ENCODE measurements around the gene NOS3. TPM values are rescaled to one million over a fixed set of nuclear protein-coding genes. Genes with fewer than 3 reads are reported as not detected.

NOS3 gene
- total RNA-seq, 2 experiments from 2014 or later = 5.4 to 6.2 TPM

DNA sequence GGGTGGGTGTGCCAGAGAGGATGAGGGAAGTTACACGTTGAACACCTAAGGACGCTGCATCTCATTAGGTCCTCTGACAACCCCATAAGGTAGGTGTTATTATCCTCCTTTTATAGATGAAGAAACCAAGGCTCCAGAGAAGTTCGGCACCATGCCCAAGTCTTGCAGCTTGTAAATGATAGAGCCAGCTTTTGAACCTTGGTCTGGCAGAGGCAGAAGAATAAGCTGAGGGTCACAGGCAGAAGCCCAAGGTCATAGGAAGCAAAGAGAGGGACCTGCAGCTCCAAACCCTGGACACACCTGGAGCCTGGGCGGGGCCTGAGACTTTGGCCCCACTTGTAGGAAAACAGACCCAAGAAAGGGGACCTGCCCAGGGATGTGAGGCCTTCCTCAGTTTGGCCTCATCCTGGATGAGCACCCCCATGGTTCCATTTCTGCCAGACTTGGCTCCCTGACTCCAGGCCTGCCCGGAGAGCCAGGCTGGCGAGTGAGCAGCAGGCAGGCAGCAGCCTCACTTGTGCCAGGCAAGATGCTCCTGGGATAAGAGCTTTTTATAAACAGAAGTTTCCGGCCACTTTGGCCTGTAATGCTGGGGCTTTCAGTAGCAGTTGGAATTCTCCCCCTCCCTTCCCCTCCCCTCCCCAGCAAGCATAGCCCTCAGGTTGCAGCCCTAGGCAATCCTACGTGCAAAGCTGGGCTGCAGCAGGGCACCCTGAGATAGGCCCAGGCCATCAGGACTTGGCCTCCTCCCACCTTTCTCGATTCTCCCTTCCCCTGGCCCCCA lies 15.1 kb upstream of the NOS3 start:
- Mint-ChIP-seq H3K36me3 (ENCODE audit: low read depth) (no peaks in the 10 kb centered on the region), H3K9me3 (no peaks in the 10 kb centered on the region), H3K27me3 (peaks cover 30% of the 10 kb centered on the region), H3K4me1 (ENCODE audit: low read depth) (peaks cover 31% of the 10 kb centered on the region), H3K27ac (no peak overlapping the region), H3K4me3 (peak overlapping the region; percentile 66)
- ChIA-PET POLR2A (interaction anchor here (0.6 to 1.2 kb wide), 6 partner anchors 9 to 38 kb away, joined by 3 to 5 read pairs (median 3); no protein-coding TSS in a partner anchor), CTCF (interaction anchor here (1.0 to 5.3 kb wide), 10 partner anchors 9 to 98 kb away, joined by 3 to 34 read pairs (median 5); no protein-coding TSS in a partner anchor)
- DNase-seq (no peak), ATAC-seq (no peak)
- intact Hi-C loops (cut with micrococcal nuclease) = no loop called here
- TF ChIP-seq, protein P1, sequence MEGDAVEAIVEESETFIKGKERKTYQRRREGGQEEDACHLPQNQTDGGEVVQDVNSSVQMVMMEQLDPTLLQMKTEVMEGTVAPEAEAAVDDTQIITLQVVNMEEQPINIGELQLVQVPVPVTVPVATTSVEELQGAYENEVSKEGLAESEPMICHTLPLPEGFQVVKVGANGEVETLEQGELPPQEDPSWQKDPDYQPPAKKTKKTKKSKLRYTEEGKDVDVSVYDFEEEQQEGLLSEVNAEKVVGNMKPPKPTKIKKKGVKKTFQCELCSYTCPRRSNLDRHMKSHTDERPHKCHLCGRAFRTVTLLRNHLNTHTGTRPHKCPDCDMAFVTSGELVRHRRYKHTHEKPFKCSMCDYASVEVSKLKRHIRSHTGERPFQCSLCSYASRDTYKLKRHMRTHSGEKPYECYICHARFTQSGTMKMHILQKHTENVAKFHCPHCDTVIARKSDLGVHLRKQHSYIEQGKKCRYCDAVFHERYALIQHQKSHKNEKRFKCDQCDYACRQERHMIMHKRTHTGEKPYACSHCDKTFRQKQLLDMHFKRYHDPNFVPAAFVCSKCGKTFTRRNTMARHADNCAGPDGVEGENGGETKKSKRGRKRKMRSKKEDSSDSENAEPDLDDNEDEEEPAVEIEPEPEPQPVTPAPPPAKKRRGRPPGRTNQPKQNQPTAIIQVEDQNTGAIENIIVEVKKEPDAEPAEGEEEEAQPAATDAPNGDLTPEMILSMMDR (IDR thresholded peaks at IDR 0.05) = no peak

DNA sequence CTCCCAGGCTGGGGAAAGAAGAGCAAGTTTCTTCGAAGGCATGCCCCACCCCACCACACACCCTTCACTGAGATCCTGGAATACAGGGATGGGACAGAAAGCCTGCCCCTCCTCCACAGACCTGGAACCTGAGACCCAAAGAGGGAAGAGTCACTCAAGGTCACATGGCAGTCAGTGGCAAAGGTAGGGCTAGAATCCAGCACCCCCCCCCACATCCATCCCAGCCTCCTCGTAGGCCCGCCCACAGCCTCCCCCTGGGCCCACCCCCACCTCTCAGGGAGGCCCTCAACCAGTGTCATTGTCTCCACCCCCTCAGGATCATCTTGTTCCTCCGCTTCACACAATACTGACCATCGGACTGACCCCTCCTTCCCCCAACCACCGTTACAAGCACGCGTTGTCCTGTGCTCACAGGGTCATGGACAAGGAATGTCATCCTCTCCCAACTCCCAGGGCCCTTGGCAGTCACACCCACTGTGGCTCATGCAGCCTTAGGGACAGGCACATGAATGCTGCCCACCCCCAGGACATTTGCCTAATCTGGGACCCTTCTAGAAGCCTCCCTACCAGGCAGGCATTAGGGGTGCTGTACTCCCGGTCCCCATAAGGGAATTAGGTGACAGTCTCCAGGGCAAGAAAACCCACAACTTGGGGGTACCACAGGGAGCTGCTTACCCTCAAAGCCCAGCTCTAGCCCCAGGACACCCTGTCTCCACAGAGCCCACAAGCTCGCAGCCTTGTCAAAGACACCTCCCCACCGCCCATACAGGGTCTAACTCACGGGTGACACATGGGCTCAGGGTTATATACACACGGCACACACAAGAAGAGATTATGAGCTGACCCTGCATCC lies 14.1 kb upstream of the NOS3 start:
- DNase-seq (no peak), ATAC-seq (no peak)
- Mint-ChIP-seq H3K27me3 (peaks cover 40% of the 10 kb centered on the region), H3K4me3 (peak overlapping the region; percentile 70), H3K36me3 (ENCODE audit: low read depth) (no peaks in the 10 kb centered on the region), H3K9me3 (no peaks in the 10 kb centered on the region), H3K27ac (no peak overlapping the region), H3K4me1 (ENCODE audit: low read depth) (peaks cover 31% of the 10 kb centered on the region)
- intact Hi-C loops (cut with micrococcal nuclease) = no loop called here
- ChIA-PET CTCF (interaction anchor here (1.0 to 5.3 kb wide), 6 partner anchors 8 to 79 kb away, joined by 4 to 34 read pairs (median 8); no protein-coding TSS in a partner anchor), POLR2A (interaction anchor here (0.7 to 1.1 kb wide), 3 partner anchors 8 to 37 kb away, joined by 3 read pairs; no protein-coding TSS in a partner anchor)
- TF ChIP-seq, protein P1 (IDR thresholded peaks at IDR 0.05) = no peak

- ATAC-seq = no peak
Measured at GRCh38 chr7:150977382-150978125, 13.3 kb upstream of the NOS3 start.

GRCh38 chr7:150978126-150978789 lies 12.6 kb upstream of the NOS3 start, which contains the start of gene KCNH2:
Gene KCNH2, minus strand, starts transcription at chr7:150978321. Its CDS starts 408 bp downstream, at chr7:150977913.
- TF ChIP-seq, protein P1 (IDR thresholded peaks at IDR 0.05) = no peak
- no peak for DNase-seq
- intact Hi-C loops (cut with micrococcal nuclease) = no loop called here
- H3K4me3 Mint-ChIP-seq = peak within 1 kb of the TSS; percentile 70
- H3K36me3 Mint-ChIP-seq (ENCODE audit: low read depth) = no peaks in the 10 kb centered on the region
- ChIA-PET POLR2A (interaction anchor here (0.6 kb wide), 1 partner anchor 357 kb away, joined by 3 read pairs; no protein-coding TSS in a partner anchor), CTCF (interaction anchor here (0.8 to 2.1 kb wide), 4 partner anchors 9 to 80 kb away, joined by 3 to 12 read pairs (median 6); no protein-coding TSS in a partner anchor)
- H3K27me3 Mint-ChIP-seq = peaks cover 51% of the 10 kb centered on the region
- no peak within 1 kb of the TSS for H3K27ac Mint-ChIP-seq
- H3K4me1 Mint-ChIP-seq (ENCODE audit: low read depth) = peaks cover 30% of the 10 kb centered on the region
- H3K9me3 Mint-ChIP-seq = no peaks in the 10 kb centered on the region
- no peak for ATAC-seq

More at GRCh38 chr7:150977382-150978125, 13.3 kb upstream of the NOS3 start:
- H3K4me1 Mint-ChIP-seq (ENCODE audit: low read depth) = peaks cover 31% of the 10 kb centered on the region
- ChIA-PET CTCF (interaction anchor here (1.0 to 5.3 kb wide), 2 partner anchors 8 to 15 kb away, joined by 5 to 24 read pairs; no protein-coding TSS in a partner anchor), POLR2A (no interaction called here)
- peak overlapping the region; percentile 70 for H3K4me3 Mint-ChIP-seq
- intact Hi-C loops (cut with micrococcal nuclease) = no loop called here
- H3K36me3 Mint-ChIP-seq (ENCODE audit: low read depth) = no peaks in the 10 kb centered on the region
- no peaks in the 10 kb centered on the region for H3K9me3 Mint-ChIP-seq
- H3K27ac Mint-ChIP-seq = no peak overlapping the region
- no peak for DNase-seq
- peaks cover 44% of the 10 kb centered on the region for H3K27me3 Mint-ChIP-seq
- TF ChIP-seq, protein P1 (IDR thresholded peaks at IDR 0.05) = no peak
